Mesothelial cell of epicardium (in vitro differentiated cells): Measurements from ENCODE around the gene RNF208. TPM values are rescaled to one million over a fixed set of nuclear protein-coding genes. Genes with fewer than 3 reads are reported as not detected.

Source experiments
- DNase-seq, 2 experiments: peaks; one replicate each; pipeline ENCODE4 v3.0.0; 2021; ENCODE audit warnings: low spot score in 2 of 2; ENCODE audit not compliant: unreplicated experiment in 2 of 2
- H3K27ac Mint-ChIP-seq: 2 replicates; pipeline ENCODE4 v1.8.0; 2021; ENCODE audit warnings: mixed read lengths
- H3K27me3 Mint-ChIP-seq: 2 replicates; pipeline ENCODE4 v1.8.0; 2021; ENCODE audit warnings: low read depth, mixed read lengths
- H3K36me3 Mint-ChIP-seq: 2 replicates; pipeline ENCODE4 v1.8.0; 2021; ENCODE audit warnings: mixed read lengths
- H3K4me1 Mint-ChIP-seq: 2 replicates; pipeline ENCODE4 v1.8.0; 2021; ENCODE audit warnings: mixed read lengths
- H3K4me3 Mint-ChIP-seq: 2 replicates; pipeline ENCODE4 v1.8.0; 2021; ENCODE audit warnings: mild to moderate bottlenecking, moderate library complexity, mixed read lengths
- H3K9me3 Mint-ChIP-seq: 2 replicates; pipeline ENCODE4 v1.8.0; 2021; ENCODE audit warnings: mixed read lengths
- CTCF ChIP-seq: fragments of 200-600 bp; sonication (generic); IDR thresholded peaks from one replicate; pipeline ENCODE4 v1.5.0; 2021; ENCODE audit warnings: antibody characterized with exemption; ENCODE audit not compliant: unreplicated experiment
- total RNA-seq: library from RNA; stranded (reverse); gene quantifications from 3 replicates; pipeline ENCODE4 v1.2.1, GENCODE V29; 2021

Gene RNF208
- total RNA-seq, 1 donor from 2014 or later: 13.9 TPM

GRCh38 chr9:137229903-137230704 is 8.1 kb upstream of the RNF208 start:
- peaks cover 7% of the 10 kb centered on the region for H3K4me1 Mint-ChIP-seq
- H3K4me3 Mint-ChIP-seq: no peak overlapping the region
- TF ChIP-seq CTCF: no peak
- DNase-seq: no peak
- H3K27ac Mint-ChIP-seq: no peak overlapping the region
- no peaks in the 10 kb centered on the region for H3K36me3 Mint-ChIP-seq
- no peaks in the 10 kb centered on the region for H3K9me3 Mint-ChIP-seq
- H3K27me3 Mint-ChIP-seq: peaks cover 3% of the 10 kb centered on the region

- TF ChIP-seq CTCF: no peak
- Mint-ChIP-seq H3K27ac (no peak overlapping the region), H3K36me3 (no peaks in the 10 kb centered on the region), H3K9me3 (no peaks in the 10 kb centered on the region), H3K4me1 (peaks cover 7% of the 10 kb centered on the region), H3K27me3 (peaks cover 3% of the 10 kb centered on the region), H3K4me3 (no peak overlapping the region)
- DNase-seq: no peak
Measured at GRCh38 chr9:137228968-137229896, 7.2 kb upstream of the RNF208 start.

GRCh38 chr9:137228506-137228967 is 6.5 kb upstream of the RNF208 start:
- no peak overlapping the region for H3K27ac Mint-ChIP-seq
- H3K4me1 Mint-ChIP-seq: peaks cover 7% of the 10 kb centered on the region
- no peaks in the 10 kb centered on the region for H3K36me3 Mint-ChIP-seq
- no peaks in the 10 kb centered on the region for H3K9me3 Mint-ChIP-seq
- no peak for TF ChIP-seq CTCF
- DNase-seq: no peak
- H3K27me3 Mint-ChIP-seq: peaks cover 3% of the 10 kb centered on the region
- H3K4me3 Mint-ChIP-seq: no peak overlapping the region

GRCh38 chr9:137227853-137228505 is 5.9 kb upstream of the RNF208 start:
- DNase-seq: no peak
- no peak overlapping the region for H3K4me3 Mint-ChIP-seq
- peaks cover 8% of the 10 kb centered on the region for H3K4me1 Mint-ChIP-seq
- H3K9me3 Mint-ChIP-seq: no peaks in the 10 kb centered on the region
- TF ChIP-seq CTCF: no peak
- peaks cover 3% of the 10 kb centered on the region for H3K27me3 Mint-ChIP-seq
- H3K27ac Mint-ChIP-seq: peak overlapping the region; percentile 90
- no peaks in the 10 kb centered on the region for H3K36me3 Mint-ChIP-seq

GRCh38 chr9:137227054-137227852 is 5.2 kb upstream of the RNF208 start, which contains the start of gene RNF224:
TSS of gene RNF224 (plus strand) at chr9:137227502. CDS start at chr9:137228336, 834 bp downstream.
- Mint-ChIP-seq H3K27me3 (peaks cover 4% of the 10 kb centered on the region), H3K4me3 (peak within 1 kb of the TSS; percentile 33), H3K4me1 (peaks cover 9% of the 10 kb centered on the region), H3K36me3 (no peaks in the 10 kb centered on the region), H3K9me3 (no peaks in the 10 kb centered on the region), H3K27ac (peak within 1 kb of the TSS; percentile 90)
- peak; percentile 69 to 87 for DNase-seq
- TF ChIP-seq CTCF: peak; percentile 87
